GM12878 (cell line): Measurements from ENCODE around the gene DENND1A. TPM values are rescaled to one million over a fixed set of nuclear protein-coding genes. Genes with fewer than 3 reads are reported as not detected.

Experiments used
- ATAC-seq: fragments of 200-7000 bp; cut with Tn5 transposase; 3 replicates; pipeline ENCODE4 v1.9.1; 2020; ENCODE audit warnings: mild to moderate bottlenecking, moderate library complexity
- BruUV-seq: library from RNA; stranded (reverse); fragments of 400-500 nt; replicated peaks from 2 replicates; lab custom pipeline; 2021; lab: Mats Ljungman, UMichigan
- CTCF ChIA-PET: fragments of 300-600 bp; sonication (Branson Sonifier 250); formaldehyde crosslinking; extraction: SDS; loops from one replicate; lab custom pipeline; 2021; ENCODE audit warnings: inconsistent platforms; lab: Yijun Ruan, JAX
- POLR2A ChIA-PET: fragments of 350-600 bp; formaldehyde crosslinking; extraction: SDS; loops from one replicate; lab custom pipeline; 2021; ENCODE audit warnings: inconsistent platforms; lab: Charles Lee
- RAD21 ChIA-PET: fragments of 300-600 bp; sonication (Branson Sonifier 250); formaldehyde crosslinking; loops from one replicate; lab custom pipeline; 2023; ENCODE audit warnings: antibody characterized with exemption; ENCODE audit not compliant: unreplicated experiment; lab: Charles Lee
- SMC1A ChIA-PET: fragments of 300-600 bp; sonication (Branson Sonifier 250); formaldehyde crosslinking; loops from one replicate; lab custom pipeline; 2023; ENCODE audit not compliant: unreplicated experiment, uncharacterized antibody; lab: Charles Lee
- DNase-seq: peaks from one replicate; pipeline ENCODE4 v3.0.0-alpha.2; 2011; ENCODE audit warnings: low read depth, low spot score
- FAIRE-seq: peaks from 3 replicates; lab custom pipeline; 2011; peaks lifted over from hg19 to GRCh38; lab: Jason Lieb, UNC
- H2AFZ ChIP-seq: 2 replicates; pipeline ENCODE4 v1.6.0; 2011; ENCODE audit warnings: low read depth, low read length, control low read depth; ENCODE audit not compliant: control insufficient read depth
- H3K27ac ChIP-seq: 2 replicates; pipeline ENCODE4 v1.5.1; 2011; ENCODE audit warnings: control low read depth; ENCODE audit not compliant: control insufficient read depth, insufficient read depth
- H3K27me3 ChIP-seq, 2 experiments: replicated peaks in 1 of 2; 2 replicates each; pipeline versions ENCODE4 v1.6.0 to v1.6.1; 2011; ENCODE audit warnings: low read length in 1 of 2; ENCODE audit not compliant: control insufficient read depth in 2 of 2, insufficient read depth in 2 of 2
- H3K36me3 ChIP-seq, 2 experiments: 2 replicates each; pipeline ENCODE4 v1.5.1; 2011; ENCODE audit warnings: low read length in 1 of 2; ENCODE audit not compliant: control insufficient read depth in 2 of 2, insufficient read depth in 2 of 2
- H3K4me1 ChIP-seq: 2 replicates; pipeline ENCODE4 v1.6.1; 2011; ENCODE audit warnings: mild to moderate bottlenecking, low read length, moderate library complexity, mixed read lengths; ENCODE audit not compliant: control insufficient read depth, insufficient read depth
- H3K4me2 ChIP-seq: 2 replicates; pipeline ENCODE4 v1.6.0; 2011; ENCODE audit warnings: control low read depth; ENCODE audit not compliant: control insufficient read depth, insufficient read depth
- H3K4me3 ChIP-seq: fragments of 200-600 bp; sonication (generic); 2 replicates; pipeline ENCODE4 v1.5.1; 2016
- H3K79me2 ChIP-seq: 2 replicates; pipeline ENCODE4 v1.6.0; 2011; ENCODE audit warnings: low read length; ENCODE audit not compliant: control insufficient read depth, insufficient read depth
- H3K9ac ChIP-seq: 2 replicates; pipeline ENCODE4 v1.8.0; 2011; ENCODE audit warnings: low read length, control low read depth, mixed read lengths; ENCODE audit not compliant: control insufficient read depth, insufficient read depth
- H3K9me3 ChIP-seq: replicated peaks from 3 replicates; pipeline ENCODE4 v1.5.1; 2011; ENCODE audit warnings: mild to moderate bottlenecking, low read length; ENCODE audit not compliant: control insufficient read depth, insufficient read depth
- H4K20me1 ChIP-seq: 2 replicates; pipeline ENCODE4 v1.6.0; 2011; ENCODE audit not compliant: control insufficient read depth, insufficient read depth
- MEF2B ChIP-seq: fragments of 450-650 bp; IDR thresholded peaks from 2 replicates; pipeline ENCODE4 v1.6.1; 2018; ENCODE audit warnings: mild to moderate bottlenecking, moderate library complexity; ENCODE audit not compliant: partially characterized antibody, poor library complexity, severe bottlenecking
- NFXL1 ChIP-seq: fragments of 450-650 bp; IDR thresholded peaks from 2 replicates; pipeline ENCODE4 v1.6.1; 2017; ENCODE audit warnings: antibody characterized with exemption, mild to moderate bottlenecking, borderline replicate concordance
- PAX8 ChIP-seq: fragments of 450-650 bp; IDR thresholded peaks from 2 replicates; pipeline ENCODE4 v1.6.1; 2017; ENCODE audit warnings: mild to moderate bottlenecking, moderate library complexity
- SMC3 ChIP-seq: IDR thresholded peaks from 2 replicates; pipeline ENCODE4 v1.6.1; 2011; ENCODE audit warnings: low read length, improper control_type of control experiment, borderline replicate concordance
- ZNF622 ChIP-seq: fragments of 450-650 bp; IDR thresholded peaks from 2 replicates; pipeline ENCODE4 v1.6.1; 2017; ENCODE audit warnings: mild to moderate bottlenecking, inconsistent platforms
- ZSCAN29 ChIP-seq: fragments of 450-650 bp; IDR thresholded peaks from 2 replicates; pipeline ENCODE4 v1.6.1; 2017; ENCODE audit warnings: mild to moderate bottlenecking, moderate library complexity
- WGBS: methylation state at CpG from one replicate; pipeline ENCODE4 v1.1.6; 2016; ENCODE audit warnings: low lambda C conversion rate; ENCODE audit not compliant: insufficient replicate concordance, insufficient coverage; ENCODE audit errors: missing lambda C conversion rate; 5-methylcytosine and 5-hydroxymethylcytosine counted together
- in situ Hi-C: fragments of 300-500 bp; cut with MboI; formaldehyde crosslinking; loops from 9 replicates; pipeline ENCODE4 v1.14.3; 2018; ENCODE audit warnings: mixed read lengths
- intact Hi-C: fragments of 100-400 bp; cut with micrococcal nuclease; formaldehyde crosslinking; loops from one replicate; pipeline ENCODE4 v1.14.2; 2022; ENCODE audit not compliant: unreplicated experiment
- polyA plus RNA-seq, 11 experiments: library from polyadenylated mRNA; depleted of rRNA in 4 of 11; unstranded in 6 of 11; stranded (reverse) in 5 of 11; fragments of >200 nt; fragmentation: Nextera tagmentation in 4 of 11; fragmentation: Illumina TruSeq in 1 of 11; extraction: Ambion mirVana in 4 of 11; extraction: Trizol in 1 of 11; gene quantifications; 1 replicate in 1 of 11; 2 replicates in 10 of 11; pipeline versions ENCODE4 v1.2.1 to v1.2.3, GENCODE V29; 2011 to 2016; ENCODE audit warnings: inconsistent platforms in 2 of 11, missing spikeins in 2 of 11, low read depth in 1 of 11
- total RNA-seq, 4 experiments: library from RNA; depleted of rRNA in 3 of 4; stranded (reverse); fragments of >200 nt in 3 of 4; fragmentation: Illumina TruSeq in 1 of 4; extraction: Trizol in 1 of 4; gene quantifications; 2 replicates each; pipeline versions ENCODE4 v1.2.1 to v1.2.3, GENCODE V29; 2013 to 2021
- TF ChIP-seq, protein P1 (sequence below): fragments of 450-650 bp; IDR thresholded peaks from 2 replicates; pipeline ENCODE4 v1.6.1; 2017; ENCODE audit warnings: mild to moderate bottlenecking, moderate library complexity

DENND1A gene
- total and polyA plus RNA-seq, 10 of the 15 experiments (the other 5 are each of a cell fraction or from before 2014, with no cell fraction given) = 14.1 to 48.6 (median 35.2) TPM

DNA sequence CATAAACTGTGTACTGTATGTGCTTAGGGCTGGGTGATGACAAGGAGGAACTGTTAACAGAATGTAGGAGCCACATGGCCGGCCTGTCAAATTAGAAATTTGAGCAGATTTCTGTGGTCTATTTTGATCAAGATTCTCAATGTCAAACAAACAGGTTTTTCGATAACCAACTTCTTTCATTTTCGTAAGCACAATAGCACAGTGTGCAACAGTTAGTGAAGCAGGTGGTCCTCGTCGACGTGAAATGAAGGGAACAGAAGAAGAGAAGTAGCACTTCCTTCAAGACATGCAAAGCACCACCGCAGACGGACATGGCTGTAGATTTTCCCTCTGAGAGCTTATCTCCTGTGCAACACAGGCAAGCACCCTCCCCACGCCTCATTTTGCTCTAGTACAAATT is 321.8 kb downstream of the DENND1A start (continued):
- TF ChIP-seq, protein P1, sequence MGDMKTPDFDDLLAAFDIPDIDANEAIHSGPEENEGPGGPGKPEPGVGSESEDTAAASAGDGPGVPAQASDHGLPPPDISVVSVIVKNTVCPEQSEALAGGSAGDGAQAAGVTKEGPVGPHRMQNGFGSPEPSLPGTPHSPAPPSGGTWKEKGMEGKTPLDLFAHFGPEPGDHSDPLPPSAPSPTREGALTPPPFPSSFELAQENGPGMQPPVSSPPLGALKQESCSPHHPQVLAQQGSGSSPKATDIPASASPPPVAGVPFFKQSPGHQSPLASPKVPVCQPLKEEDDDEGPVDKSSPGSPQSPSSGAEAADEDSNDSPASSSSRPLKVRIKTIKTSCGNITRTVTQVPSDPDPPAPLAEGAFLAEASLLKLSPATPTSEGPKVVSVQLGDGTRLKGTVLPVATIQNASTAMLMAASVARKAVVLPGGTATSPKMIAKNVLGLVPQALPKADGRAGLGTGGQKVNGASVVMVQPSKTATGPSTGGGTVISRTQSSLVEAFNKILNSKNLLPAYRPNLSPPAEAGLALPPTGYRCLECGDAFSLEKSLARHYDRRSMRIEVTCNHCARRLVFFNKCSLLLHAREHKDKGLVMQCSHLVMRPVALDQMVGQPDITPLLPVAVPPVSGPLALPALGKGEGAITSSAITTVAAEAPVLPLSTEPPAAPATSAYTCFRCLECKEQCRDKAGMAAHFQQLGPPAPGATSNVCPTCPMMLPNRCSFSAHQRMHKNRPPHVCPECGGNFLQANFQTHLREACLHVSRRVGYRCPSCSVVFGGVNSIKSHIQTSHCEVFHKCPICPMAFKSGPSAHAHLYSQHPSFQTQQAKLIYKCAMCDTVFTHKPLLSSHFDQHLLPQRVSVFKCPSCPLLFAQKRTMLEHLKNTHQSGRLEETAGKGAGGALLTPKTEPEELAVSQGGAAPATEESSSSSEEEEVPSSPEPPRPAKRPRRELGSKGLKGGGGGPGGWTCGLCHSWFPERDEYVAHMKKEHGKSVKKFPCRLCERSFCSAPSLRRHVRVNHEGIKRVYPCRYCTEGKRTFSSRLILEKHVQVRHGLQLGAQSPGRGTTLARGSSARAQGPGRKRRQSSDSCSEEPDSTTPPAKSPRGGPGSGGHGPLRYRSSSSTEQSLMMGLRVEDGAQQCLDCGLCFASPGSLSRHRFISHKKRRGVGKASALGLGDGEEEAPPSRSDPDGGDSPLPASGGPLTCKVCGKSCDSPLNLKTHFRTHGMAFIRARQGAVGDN = peak; percentile 96

DNA sequence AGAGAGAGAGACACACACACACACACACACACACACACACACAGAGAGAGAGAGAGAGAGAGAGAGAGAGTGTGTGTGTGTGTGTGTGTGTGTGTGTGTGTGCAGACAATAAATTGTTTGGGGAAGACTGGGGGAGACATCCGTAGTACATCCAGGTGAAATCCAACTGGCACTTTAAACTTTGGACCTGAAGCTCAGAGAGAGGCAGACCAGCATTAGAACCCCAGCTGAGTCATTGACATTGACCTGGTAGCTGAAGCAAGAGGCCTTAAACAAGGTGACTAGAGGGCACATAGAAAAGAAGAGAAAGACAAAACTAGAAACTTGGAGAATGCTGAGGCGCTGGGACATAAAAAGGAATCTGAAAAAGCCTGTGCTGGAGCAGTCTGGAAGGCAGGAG is 322.4 kb downstream of the DENND1A start:
- H3K9ac ChIP-seq = peak overlapping the region; percentile 16; the same call in 1 of the 2 replicates
- no TSS peak for BruUV-seq
- no peak for FAIRE-seq
- H3K9me3 ChIP-seq = no peaks in the 10 kb centered on the region
- no peaks in the 10 kb centered on the region for H3K79me2 ChIP-seq
- CTCF ChIA-PET = no interaction called here
- RAD21 ChIA-PET = interaction anchor here (1.0 to 2.2 kb wide), 5 partner anchors 30 to 390 kb away, joined by 3 to 13 read pairs (median 5); no protein-coding TSS in a partner anchor
- POLR2A ChIA-PET = interaction anchor here (0.5 to 1.4 kb wide), 3 partner anchors 11 to 334 kb away, joined by 3 to 4 read pairs (median 3); no protein-coding TSS in a partner anchor
- DNase-seq = no peak
- WGBS = 94% methylated on average over 2 of the region's 2 CpGs
- in situ Hi-C loops (no loop called here), intact Hi-C loops (no loop called here)
- no peaks in the 10 kb centered on the region for H4K20me1 ChIP-seq
- no peak for ATAC-seq
- H3K36me3 ChIP-seq = no peaks in the 10 kb centered on the region; a peak in 1 of 4 replicates
- peak overlapping the region; percentile 61 for H3K4me2 ChIP-seq
- peak overlapping the region; percentile 37; the same call in 1 of the 2 replicates for H3K4me3 ChIP-seq
- H3K27ac ChIP-seq = peak overlapping the region; percentile 58
- no peak for TF ChIP-seq ZNF622
- TF ChIP-seq MEF2B = no peak
- no peak for TF ChIP-seq ZSCAN29
- TF ChIP-seq NFXL1 = no peak
- TF ChIP-seq SMC3 = no peak
- no peak for TF ChIP-seq PAX8
- H2AFZ ChIP-seq = no peak overlapping the region
- SMC1A ChIA-PET = interaction anchor here (0.9 to 1.7 kb wide), 8 partner anchors 18 to 333 kb away, joined by 3 to 5 read pairs (median 4); no protein-coding TSS in a partner anchor
- peaks cover 15% of the 10 kb centered on the region for H3K4me1 ChIP-seq
- H3K27me3 ChIP-seq = no peaks in the 10 kb centered on the region
